Activated CD8-positive, alpha-beta T cell treated with anti-CD3 and anti-CD28 coated beads for 36 hours (primary cell): ENCODE results near the gene MICAL3. TPM values are rescaled to one million over a fixed set of nuclear protein-coding genes. Genes with fewer than 3 reads are reported as not detected.
"Not testable (repeated sequence)": the region's sequence is repeated elsewhere in the genome, so short reads cannot be mapped to it uniquely, and the experiment has no call there.

Experiments
- ATAC-seq: fragments of 200-7000 bp; cut with Tn5 transposase; one replicate; pipeline ENCODE4 v1.10.0; 2021; ENCODE audit warnings: mild to moderate bottlenecking, moderate library complexity
- CTCF ChIA-PET: fragments of 350-600 bp; sonication (Branson Sonifier 250); formaldehyde crosslinking; loops from one replicate; lab custom pipeline; 2021; ENCODE audit warnings: antibody characterized with exemption; lab: Charles Lee
- POLR2A ChIA-PET: fragments of 350-600 bp; sonication (Branson Sonifier 250); formaldehyde crosslinking; loops from one replicate; lab custom pipeline; 2021; ENCODE audit warnings: antibody characterized with exemption; lab: Charles Lee
- DNase-seq: peaks from one replicate; pipeline ENCODE4 v3.0.0-alpha.2; 2020
- H3K27ac Mint-ChIP-seq: one replicate; pipeline ENCODE4 v1.8.0; 2021; ENCODE audit warnings: mild to moderate bottlenecking, mixed read lengths
- H3K27me3 Mint-ChIP-seq: one replicate; pipeline ENCODE4 v1.8.0; 2021; ENCODE audit warnings: mixed read lengths
- H3K36me3 Mint-ChIP-seq: one replicate; pipeline ENCODE4 v1.8.0; 2021; ENCODE audit warnings: low read depth, mixed read lengths
- H3K4me1 Mint-ChIP-seq: one replicate; pipeline ENCODE4 v1.8.0; 2021; ENCODE audit warnings: low read depth, mixed read lengths
- H3K4me3 Mint-ChIP-seq: one replicate; pipeline ENCODE4 v1.8.0; 2021; ENCODE audit warnings: mild to moderate bottlenecking, moderate library complexity, mixed read lengths
- H3K9me3 Mint-ChIP-seq: one replicate; pipeline ENCODE4 v1.8.0; 2021; ENCODE audit warnings: mixed read lengths
- intact Hi-C: fragments of 100-400 bp; cut with micrococcal nuclease; formaldehyde crosslinking; loops from one replicate; pipeline ENCODE4 v1.10.0; 2022
- total RNA-seq, 2 experiments: library from RNA; stranded (reverse); gene quantifications; one replicate each; pipeline ENCODE4 v1.2.3, GENCODE V29; 2021
- TF ChIP-seq, protein P1 (sequence below): fragments of 200-600 bp; IDR thresholded peaks from one replicate; pipeline ENCODE4 v1.8.0; 2022; ENCODE audit warnings: antibody characterized with exemption, mild to moderate bottlenecking

MICAL3 gene
- total RNA-seq, 2 experiments from 2014 or later: 31.6 to 32.4 TPM

DNA sequence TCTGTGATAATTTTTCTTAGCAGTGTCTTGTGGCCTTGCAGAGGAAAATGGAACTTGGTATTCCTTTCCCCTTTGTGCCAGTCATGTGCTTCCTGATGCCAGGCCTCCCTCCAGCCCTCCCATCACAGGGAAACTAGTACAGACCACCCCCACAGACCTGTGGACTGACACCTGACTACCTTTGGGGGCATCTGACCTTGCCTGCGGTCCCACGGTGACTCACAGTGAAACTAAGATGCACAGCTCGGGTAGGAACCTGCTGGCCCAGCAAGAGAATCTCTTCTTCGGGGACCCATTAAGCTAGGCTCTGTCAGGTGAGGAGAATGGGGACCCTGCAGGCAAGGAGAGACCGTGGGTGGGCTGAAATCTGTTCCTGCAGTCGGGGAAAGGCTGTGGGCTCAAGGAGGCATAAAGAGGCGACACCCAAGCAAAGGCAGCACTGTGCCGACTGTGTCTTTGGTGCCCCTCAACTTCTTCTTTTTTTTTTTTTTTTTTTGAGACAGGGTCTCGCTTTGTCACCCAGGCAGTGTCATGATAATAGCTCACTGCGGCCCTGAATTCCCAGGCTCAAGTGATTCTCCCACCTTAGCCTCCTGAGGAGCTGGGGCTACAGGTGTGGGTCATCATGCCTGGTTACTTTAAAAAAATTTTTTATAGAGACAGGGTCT lies 32.6 kb upstream of the MICAL3 start:
- ChIA-PET CTCF (interaction anchor here (0.9 to 1.8 kb wide), 2 partner anchors 19 to 227 kb away, joined by 3 to 8 read pairs; no protein-coding TSS in a partner anchor), POLR2A (no interaction called here)
- ATAC-seq (peak; percentile 24), DNase-seq (no peak)
- no peak overlapping the region for H3K4me3 Mint-ChIP-seq
- intact Hi-C loops: no loop called here
- TF ChIP-seq, protein P1, sequence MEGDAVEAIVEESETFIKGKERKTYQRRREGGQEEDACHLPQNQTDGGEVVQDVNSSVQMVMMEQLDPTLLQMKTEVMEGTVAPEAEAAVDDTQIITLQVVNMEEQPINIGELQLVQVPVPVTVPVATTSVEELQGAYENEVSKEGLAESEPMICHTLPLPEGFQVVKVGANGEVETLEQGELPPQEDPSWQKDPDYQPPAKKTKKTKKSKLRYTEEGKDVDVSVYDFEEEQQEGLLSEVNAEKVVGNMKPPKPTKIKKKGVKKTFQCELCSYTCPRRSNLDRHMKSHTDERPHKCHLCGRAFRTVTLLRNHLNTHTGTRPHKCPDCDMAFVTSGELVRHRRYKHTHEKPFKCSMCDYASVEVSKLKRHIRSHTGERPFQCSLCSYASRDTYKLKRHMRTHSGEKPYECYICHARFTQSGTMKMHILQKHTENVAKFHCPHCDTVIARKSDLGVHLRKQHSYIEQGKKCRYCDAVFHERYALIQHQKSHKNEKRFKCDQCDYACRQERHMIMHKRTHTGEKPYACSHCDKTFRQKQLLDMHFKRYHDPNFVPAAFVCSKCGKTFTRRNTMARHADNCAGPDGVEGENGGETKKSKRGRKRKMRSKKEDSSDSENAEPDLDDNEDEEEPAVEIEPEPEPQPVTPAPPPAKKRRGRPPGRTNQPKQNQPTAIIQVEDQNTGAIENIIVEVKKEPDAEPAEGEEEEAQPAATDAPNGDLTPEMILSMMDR: no peak
- peaks cover 9% of the 10 kb centered on the region for H3K27me3 Mint-ChIP-seq
- no peaks in the 10 kb centered on the region for H3K4me1 Mint-ChIP-seq
- no peak overlapping the region for H3K27ac Mint-ChIP-seq
- H3K36me3 Mint-ChIP-seq: no peaks in the 10 kb centered on the region
- H3K9me3 Mint-ChIP-seq: no peaks in the 10 kb centered on the region

DNA sequence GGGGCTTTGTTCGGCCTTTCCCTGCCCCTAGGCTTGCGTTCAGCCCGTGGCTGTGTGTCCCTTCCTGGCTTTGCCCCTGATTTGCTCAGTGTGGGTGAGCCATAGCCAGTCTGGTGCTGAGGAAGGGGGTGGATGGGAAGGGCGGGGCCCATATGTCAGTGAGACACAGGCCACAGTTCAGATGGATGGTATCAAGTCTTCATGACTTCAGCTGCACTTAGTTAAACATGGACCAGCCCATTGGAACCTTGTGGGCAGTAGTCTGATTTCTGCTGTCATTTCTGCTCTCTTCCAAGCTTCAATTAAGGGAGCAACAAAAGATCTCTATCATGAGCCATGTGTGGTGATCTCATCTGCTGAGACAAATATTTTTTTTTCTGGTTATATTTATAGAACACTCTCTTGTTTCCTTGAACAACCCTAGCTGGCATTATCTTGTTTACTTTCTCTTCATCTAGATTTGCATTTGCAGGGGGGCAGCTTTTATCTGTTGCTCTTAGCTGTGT lies 31.9 kb upstream of the MICAL3 start:
- CTCF ChIA-PET: interaction anchor here (0.9 to 1.8 kb wide), 2 partner anchors 20 to 226 kb away, joined by 3 to 8 read pairs; no protein-coding TSS in a partner anchor
- DNase-seq: no peak
- ATAC-seq: no peak
- Mint-ChIP-seq H3K4me3 (no peak overlapping the region), H3K9me3 (no peaks in the 10 kb centered on the region), H3K36me3 (no peaks in the 10 kb centered on the region), H3K27ac (no peak overlapping the region), H3K4me1 (no peaks in the 10 kb centered on the region), H3K27me3 (peaks cover 6% of the 10 kb centered on the region)
- intact Hi-C loops: no loop called here
- POLR2A ChIA-PET: interaction anchor here (0.6 kb wide), 1 partner anchor 118 kb away, joined by 3 read pairs; no protein-coding TSS in a partner anchor
- TF ChIP-seq, protein P1: no peak

DNA sequence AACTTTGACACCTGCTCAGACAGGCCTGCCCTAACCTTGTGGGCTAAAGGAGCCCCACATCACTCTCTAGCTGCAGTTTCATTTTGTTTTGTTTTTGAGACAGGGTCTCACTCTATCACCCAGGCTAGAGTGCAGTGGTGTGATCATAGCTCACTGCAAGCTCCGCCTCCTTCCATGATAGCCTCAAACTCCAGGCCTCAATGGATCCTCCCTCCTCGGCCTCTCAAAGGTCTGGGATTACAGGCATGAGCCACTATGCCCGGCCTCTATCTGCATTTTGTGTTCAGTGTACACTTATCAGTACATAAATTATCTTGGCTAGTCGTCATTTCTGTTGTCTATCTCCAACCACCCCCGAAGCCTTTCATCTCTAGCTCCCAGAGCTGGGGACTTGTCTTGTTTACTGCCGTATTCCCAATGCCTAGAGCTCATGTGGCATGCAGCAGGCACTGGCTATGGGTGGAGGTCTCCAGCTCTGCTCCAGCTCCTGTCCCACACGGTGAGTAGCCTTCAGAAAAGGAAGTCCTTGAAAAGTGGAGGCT lies 31.3 kb upstream of the MICAL3 start:
- peaks cover 6% of the 10 kb centered on the region for H3K27me3 Mint-ChIP-seq
- DNase-seq (no peak), ATAC-seq (no peak)
- CTCF ChIA-PET: interaction anchor here (1.8 kb wide), 1 partner anchor 226 kb away, joined by 8 read pairs; no protein-coding TSS in a partner anchor
- TF ChIP-seq, protein P1: no peak
- no peak overlapping the region for H3K4me3 Mint-ChIP-seq
- POLR2A ChIA-PET: interaction anchor here (0.6 kb wide), 1 partner anchor 118 kb away, joined by 3 read pairs; no protein-coding TSS in a partner anchor
- no peaks in the 10 kb centered on the region for H3K36me3 Mint-ChIP-seq
- no peak overlapping the region for H3K27ac Mint-ChIP-seq
- H3K9me3 Mint-ChIP-seq: no peaks in the 10 kb centered on the region
- intact Hi-C loops: no loop called here
- H3K4me1 Mint-ChIP-seq: no peaks in the 10 kb centered on the region

DNA sequence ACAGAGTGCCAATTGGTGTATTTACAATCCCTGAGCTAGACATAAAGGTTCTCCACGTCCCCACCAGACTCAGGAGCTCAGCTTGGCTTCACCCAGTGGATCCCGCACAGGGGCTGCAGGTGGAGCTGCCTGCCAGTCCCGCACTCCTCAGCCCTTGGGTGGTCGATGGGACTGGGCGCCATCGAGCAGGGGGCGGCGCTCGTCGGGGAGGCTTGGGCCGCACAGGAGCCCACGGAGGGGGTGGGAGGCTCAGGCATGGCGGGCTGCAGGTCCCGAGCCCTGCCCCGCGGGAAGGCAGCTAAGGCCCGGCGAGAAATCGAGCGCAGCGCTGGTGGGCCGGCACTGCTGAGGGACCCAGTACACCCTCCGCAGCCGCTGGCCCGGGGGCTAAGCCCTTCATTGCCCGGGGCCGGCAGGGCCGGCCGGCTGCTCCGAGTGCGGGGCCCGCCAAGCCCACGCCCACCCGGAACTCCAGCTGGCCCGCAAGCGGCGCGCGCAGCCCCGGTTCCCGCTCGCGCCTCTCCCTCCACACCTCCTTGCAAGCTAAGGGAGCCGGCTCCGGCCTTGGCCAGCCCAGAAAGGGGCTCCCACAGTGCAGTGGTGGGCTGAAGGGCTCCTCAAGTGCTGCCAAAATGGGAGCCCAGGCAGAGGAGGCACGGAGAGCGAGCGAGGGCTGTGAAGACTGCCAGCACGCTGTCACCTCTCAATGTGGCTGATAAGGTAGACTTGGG lies 29.0 kb upstream of the MICAL3 start:
- H3K4me1 Mint-ChIP-seq, CTCF ChIA-PET, DNase-seq, H3K4me3 Mint-ChIP-seq, H3K36me3 Mint-ChIP-seq, intact Hi-C loops, H3K9me3 Mint-ChIP-seq, H3K27ac Mint-ChIP-seq, ATAC-seq, H3K27me3 Mint-ChIP-seq: not testable (repeated sequence)
- POLR2A ChIA-PET: interaction anchor here (1.2 kb wide), 1 partner anchor 12 kb away, joined by 3 read pairs; no protein-coding TSS in a partner anchor

DNA sequence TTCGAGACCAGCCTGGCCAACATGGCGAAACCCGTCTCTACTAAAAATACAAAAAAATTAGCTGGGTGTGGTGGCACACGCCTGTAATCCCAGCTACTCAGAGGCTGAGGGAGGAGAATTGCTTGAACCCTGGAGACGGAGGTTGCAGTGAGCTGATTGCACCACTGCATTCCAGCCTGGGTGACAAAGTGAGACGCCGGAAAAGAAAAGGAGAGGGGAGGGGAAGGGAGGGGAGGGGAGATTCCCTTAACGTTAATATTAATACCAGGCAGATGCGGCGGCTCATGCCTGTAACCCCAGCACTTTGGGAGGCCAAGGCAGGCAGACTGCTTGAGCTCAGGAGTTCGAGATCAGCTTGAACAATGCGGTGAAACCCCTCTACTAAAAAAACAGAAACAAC lies 26.8 kb upstream of the MICAL3 start:
- H3K36me3 Mint-ChIP-seq, H3K4me3 Mint-ChIP-seq, H3K9me3 Mint-ChIP-seq, intact Hi-C loops, ATAC-seq, H3K27ac Mint-ChIP-seq, DNase-seq, POLR2A ChIA-PET, H3K4me1 Mint-ChIP-seq, CTCF ChIA-PET, H3K27me3 Mint-ChIP-seq: not testable (repeated sequence)
